GM04504 (cell line): ENCODE measurements around the gene PTBP3.
"Not testable (repeated sequence)": the region's sequence is repeated elsewhere in the genome, so short reads cannot be mapped to it uniquely, and the experiment has no call there.

ENCODE experiments used
- DNase-seq: peaks from one replicate; pipeline ENCODE4 v3.0.0-alpha.2; 2012; ENCODE audit warnings: low read depth

PTBP3 gene

GRCh38 chr9:112268413-112268812, 65.0 kb downstream of the PTBP3 start:
- DNase-seq: no peak

DNA sequence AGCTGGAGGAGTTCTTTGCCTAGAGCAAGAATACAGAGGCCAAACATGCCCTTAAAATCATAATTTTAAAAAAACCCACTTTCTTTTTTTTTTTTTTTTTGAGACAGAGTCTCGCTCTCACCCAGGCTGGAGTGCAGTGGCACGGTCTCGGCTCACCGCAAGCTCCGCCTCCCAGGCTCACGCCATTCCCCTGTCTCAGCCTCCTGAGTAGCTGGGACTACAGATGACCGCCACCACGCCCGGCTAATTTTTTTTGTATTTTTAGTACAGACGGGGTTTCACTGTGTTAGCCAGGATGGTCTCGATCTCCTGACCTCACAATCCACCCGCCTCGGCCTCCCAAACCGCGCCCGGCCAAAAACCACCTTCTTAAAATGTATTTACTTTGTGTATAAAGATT, 66.3 kb downstream of the PTBP3 start:
- not testable (repeated sequence) for DNase-seq

GRCh38 chr9:112265391-112265790, 68.0 kb downstream of the PTBP3 start:
- DNase-seq: no peak

DNA sequence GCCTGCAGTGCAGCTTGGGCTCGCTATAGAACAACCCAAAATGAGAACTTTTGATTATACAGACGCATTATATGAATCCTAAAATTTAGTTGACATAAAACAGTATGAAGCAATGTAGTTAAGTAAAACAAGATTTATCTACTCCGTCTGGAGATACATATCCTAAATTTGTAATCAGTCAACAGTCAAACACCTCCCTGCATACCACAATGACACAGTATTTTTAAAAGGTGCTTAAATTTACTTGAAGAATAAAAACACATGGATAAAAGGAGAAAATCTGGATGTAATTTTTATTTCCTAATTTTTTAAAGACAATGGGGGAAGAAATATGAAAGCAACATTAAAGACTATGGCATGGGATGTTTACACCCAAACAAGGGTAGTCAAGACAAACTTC, 70.8 kb downstream of the PTBP3 start:
- DNase-seq: no peak

DNA sequence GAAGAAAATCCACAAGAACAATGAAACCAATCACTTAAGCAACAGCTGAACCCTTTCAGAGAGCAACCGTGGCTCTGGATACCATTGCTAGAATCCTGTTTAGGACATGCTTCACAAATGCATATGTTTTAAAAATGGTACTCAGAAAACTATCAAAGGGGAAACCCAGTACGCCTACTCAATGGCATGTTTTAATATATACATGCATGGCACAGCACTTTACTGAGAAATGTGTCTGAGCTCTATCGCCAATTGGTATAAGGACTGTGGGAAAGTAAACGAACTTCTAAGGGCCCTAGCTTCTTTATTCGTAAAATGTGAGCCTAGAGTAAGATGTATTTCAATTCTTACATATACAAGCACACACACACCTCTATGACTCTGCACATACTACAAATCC, 72.3 kb downstream of the PTBP3 start:
- DNase-seq: no peak

- DNase-seq: no peak
Measured at GRCh38 chr9:112258106-112258505, 75.3 kb downstream of the PTBP3 start.

- no peak for DNase-seq
Measured at GRCh38 chr9:112252194-112252593, 81.2 kb downstream of the PTBP3 start.

- no peak for DNase-seq
Measured at GRCh38 chr9:112249277-112249676, 84.1 kb downstream of the PTBP3 start.

DNA sequence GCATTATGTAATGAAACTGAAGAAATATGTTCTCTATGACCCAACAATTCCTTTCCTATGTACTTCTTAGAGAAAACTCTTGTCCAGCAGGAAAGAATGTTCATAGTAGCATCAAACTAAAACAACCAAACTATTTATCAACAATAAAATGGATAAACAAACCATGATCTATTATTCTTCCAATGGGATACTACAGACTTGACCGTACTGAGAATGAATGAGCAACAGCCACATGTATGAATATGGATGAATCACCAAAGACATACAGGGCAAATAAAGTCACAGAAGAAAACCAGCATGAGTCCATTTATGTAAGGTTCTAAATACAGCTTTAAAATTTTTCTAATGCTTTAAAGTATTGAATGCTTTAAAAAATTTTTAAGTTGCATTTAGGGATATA, 84.7 kb downstream of the PTBP3 start:
- DNase-seq: no peak

DNA sequence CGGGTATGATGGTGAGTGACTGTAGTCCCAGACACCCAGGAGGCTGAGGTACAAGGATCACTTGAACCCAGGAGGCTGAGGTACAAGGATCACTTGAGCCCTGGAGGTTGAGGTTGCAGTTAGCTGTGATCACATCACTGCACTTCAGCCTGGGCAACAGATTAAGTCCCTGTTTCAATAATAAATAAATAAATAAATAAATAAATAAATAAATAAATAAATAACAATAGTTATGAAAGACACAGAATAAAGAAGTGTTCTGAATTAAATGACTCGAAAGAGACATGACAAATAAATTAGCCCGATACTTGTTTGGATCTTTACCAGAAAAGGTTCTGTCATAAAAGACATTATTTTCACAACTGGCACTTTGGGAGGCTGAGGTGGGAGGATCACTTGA, 86.3 kb downstream of the PTBP3 start:
- no peak for DNase-seq

DNA sequence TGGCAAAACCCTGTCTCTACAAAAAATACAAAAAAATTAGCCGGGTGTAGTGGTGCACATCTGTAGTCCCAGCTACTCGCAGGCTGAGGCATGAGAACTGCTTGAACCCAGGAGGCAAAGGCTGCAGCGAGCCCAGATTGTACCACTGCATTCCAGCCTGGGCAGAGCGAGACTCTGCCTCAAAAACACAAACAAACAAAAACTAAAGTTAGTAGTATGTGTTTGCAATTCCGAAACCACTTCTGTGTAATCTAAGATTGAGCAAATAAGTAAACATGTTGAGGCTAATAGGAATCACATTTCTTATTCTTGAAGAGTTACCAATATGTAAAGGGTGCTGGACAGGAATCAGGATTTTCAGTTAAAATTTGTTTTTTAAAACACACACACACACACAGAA, 88.3 kb downstream of the PTBP3 start:
- DNase-seq: no peak

DNA sequence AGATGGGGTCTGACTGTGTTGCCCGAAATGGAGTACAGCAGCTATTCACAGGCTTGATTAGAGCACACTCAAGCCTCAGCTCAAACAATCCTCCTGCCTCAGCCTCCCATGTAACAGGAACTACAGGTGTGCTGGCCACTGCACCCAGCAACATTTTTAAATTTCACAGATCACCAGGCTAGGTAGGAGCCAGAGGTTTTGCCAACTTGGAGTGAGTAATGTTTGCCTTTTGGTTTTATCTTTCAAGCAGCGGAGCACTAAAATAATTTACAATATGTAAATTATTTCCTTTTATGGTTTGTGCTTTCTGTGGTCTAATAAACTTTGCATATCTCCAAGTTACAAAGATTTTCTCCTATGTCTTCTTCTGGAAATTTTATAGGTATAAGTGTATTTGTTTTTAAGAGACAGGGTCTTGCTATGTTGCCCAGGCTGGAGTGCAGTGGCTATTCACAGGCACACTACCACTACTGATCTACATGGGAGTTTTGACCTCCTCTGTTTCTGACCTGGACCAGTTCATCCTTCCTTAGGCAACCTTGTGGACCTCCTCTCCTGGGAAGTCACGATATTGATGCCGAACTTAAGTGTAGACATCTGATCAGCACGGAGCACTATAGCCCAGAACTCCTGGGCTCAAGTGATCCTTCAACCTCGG, 91.1 kb downstream of the PTBP3 start:
- DNase-seq: no peak

- no peak for DNase-seq
Measured at GRCh38 chr9:112241491-112241890, 91.9 kb downstream of the PTBP3 start.

- DNase-seq: no peak
Measured at GRCh38 chr9:112239708-112240107, 93.7 kb downstream of the PTBP3 start.

DNA sequence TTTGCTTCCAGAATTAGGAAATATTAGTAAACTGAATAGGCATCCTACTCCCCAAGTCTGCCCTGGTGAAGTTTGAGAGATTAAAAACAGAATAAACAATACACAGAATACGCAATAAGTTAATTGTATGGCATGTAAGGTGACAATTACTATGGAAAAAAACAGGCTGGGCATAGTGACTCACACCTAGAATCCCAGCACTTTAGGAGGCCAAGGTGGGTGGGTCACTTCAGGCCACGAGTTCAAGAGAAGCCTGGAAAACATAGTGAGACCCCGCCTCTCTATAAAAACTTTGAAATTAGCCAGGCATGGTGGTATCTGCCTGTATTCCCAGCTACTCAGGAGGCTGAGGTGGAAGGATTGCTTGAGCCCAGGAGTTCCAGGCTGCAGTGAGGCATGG, 94.1 kb downstream of the PTBP3 start:
- no peak for DNase-seq

GRCh38 chr9:112234779-112235178, 98.6 kb downstream of the PTBP3 start:
- no peak for DNase-seq

- peak; percentile 78 for DNase-seq
Measured at GRCh38 chr9:112233769-112234168, 99.7 kb downstream of the PTBP3 start.

DNA sequence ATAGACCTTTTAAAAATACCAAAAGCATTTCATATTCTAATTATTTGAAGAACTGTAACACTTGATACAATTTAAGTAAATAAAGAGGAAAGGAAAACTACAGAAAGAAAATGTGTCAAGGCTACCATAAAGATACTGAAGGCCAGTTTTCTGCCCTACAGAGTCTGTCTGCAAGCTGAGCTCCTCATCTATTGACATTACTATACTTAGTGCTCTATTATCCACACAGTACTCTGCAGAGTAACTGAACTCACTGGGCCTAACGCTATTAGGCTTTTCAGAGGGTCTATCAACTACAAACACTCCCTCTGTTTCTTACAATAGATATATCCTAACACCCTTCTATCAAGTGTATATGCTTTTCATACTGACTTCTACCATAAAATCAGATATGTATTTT, 101.2 kb downstream of the PTBP3 start:
- DNase-seq: no peak

DNA sequence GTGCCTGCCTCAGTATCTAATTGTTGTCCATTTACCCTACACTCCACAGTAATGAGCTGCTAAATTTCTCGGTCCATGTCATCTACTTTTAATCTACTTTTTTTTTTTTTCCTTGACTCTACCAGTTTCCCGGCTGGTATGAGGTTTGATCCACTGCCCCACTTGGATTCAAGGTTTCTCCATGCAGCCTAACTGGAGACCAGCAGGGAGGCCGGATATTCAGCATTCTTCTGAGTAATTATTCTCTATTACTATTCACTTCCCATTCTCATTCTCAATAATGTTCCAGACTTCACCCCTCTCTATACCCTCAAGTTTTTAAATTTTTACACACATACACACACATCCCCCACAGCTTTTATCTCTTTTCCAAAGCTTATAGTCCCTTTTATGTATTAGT, 107.3 kb downstream of the PTBP3 start:
- no peak for DNase-seq

DNA sequence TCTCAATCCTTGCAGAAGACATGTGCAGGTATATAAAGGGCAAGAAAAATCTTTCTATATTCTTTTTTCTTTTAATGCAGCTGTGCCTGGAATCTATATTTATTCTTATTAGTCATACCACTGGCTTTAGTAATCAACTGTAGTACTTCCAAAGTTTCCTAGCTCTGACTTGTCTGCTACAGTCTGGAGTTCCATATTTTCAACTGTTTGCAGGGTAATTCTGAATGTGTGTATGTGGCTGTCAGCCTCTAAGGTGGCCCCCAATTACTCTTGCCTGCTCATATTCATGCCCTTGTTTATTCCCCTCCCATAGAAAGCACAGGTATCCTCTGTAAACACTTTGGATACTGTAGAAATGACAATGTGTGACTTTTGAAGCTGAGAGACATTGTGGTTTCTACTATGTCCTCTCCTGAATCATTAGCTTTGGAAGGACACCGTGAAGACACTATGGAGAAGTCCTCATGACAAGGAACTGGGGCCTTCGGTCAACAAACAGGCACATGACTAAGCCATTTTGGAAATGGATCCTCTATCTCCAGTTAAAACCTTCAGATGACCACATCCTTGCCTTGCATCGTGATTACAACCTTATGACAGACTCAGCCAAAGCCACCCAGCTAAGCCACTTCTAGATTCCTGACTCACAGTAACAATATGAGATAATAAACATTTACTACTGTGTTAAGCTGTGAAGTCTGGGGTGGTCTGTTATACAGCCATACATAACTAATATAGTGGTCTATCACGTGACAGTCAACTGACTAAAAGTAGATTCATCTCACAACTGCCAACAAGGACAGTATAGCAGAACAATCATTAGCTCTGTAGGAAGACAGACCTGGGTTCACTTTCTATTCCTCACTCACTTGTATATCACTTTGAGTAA, 108.8 kb downstream of the PTBP3 start:
- DNase-seq: peak; percentile 44

DNA sequence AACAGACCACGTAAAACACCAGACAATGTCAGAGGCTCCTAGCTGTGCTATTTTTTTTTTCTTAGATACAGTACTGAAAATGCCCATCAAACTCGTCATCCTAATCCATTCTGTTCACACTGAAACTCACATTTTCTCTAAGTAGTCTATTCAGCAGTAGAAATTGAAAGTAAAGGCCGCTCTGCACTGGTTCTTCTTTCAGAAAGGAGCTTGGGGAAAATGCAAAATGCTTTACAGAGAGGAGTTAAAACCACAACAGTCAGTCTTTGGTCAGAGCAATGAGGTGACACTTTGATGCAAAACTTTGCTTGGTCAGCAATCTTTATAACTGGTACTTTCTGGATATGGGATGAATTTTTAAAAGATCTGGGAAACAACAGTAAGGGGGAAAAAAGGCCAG, 114.5 kb downstream of the PTBP3 start:
- no peak for DNase-seq

DNA sequence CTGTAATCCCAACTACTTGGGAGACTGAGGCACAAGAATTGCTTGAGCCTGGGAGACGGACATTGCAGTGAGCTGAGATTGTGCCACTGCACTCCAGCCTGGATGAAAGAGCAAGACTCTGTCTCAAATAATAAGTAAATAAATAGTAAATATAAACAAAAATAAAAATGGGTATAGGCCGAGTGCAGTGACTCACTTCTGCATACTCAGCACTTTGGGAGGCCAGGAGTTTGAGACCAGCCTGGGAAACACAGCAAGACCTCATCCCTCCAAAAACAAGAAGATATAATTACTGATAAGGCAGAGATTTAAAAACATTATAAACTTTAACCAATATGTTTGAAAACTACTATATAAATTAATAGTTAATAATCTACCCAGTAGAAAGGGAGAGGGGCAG, 120.5 kb downstream of the PTBP3 start:
- DNase-seq: no peak

GRCh38 chr9:112207451-112207850, 126.0 kb downstream of the PTBP3 start:
- no peak for DNase-seq

DNA sequence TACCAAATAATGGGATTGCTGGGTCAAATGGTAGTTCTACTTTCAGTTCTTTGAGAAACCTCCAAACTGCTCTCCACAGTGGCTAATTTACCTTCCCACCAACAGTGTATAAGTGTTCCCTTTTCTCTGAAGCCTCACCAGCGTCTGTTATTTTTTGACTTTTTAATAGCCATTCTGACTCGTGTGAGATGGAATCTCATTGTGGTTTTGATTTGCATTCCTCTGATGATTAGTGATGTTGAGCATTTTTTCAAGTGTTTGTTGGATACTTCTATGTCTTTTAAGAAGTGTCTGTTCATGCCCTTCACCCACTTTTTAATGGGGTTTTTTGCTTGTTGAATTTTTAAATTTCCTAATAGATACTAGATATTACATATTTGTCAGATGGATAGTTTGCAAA, 129.9 kb downstream of the PTBP3 start:
- DNase-seq: no peak
